HepG2 (cell line): Measurements from ENCODE around the gene CYP20A1. TPM values are rescaled to one million over a fixed set of nuclear protein-coding genes. Genes with fewer than 3 reads are reported as not detected.

Experiments used
- CHD2 ChIP-seq: IDR thresholded peaks from 2 replicates; pipeline ENCODE4 v1.6.1; 2011; ENCODE audit warnings: low read depth, low read length, improper control_type of control experiment
- CSRNP2 ChIP-seq: sonication (generic); formaldehyde crosslinking; conservative IDR thresholded peaks from 2 replicates; pipeline ENCODE4 v1.8.0; 2022; ENCODE audit warnings: low read depth, missing genetic modification reagents
- HNRNPH1 ChIP-seq: fragments of 200-400 bp; formaldehyde crosslinking; optimal IDR thresholded peaks from 2 replicates; pipeline ENCODE3; 2017; ENCODE audit warnings: mild to moderate bottlenecking, low read depth, low read length
- MAF1 ChIP-seq: sonication (generic); formaldehyde crosslinking; IDR thresholded peaks from 2 replicates; pipeline ENCODE4 v1.5.0; 2020; ENCODE audit warnings: missing genetic modification reagents, borderline replicate concordance
- MAFK ChIP-seq, 2 experiments: IDR thresholded peaks in 1 of 2; conservative IDR thresholded peaks in 1 of 2; 2 replicates each; pipeline ENCODE4 v1.6.1; 2011; ENCODE audit warnings: improper control_type of control experiment in 2 of 2, low read length in 2 of 2
- NCOA2 ChIP-seq: sonication (generic); formaldehyde crosslinking; IDR thresholded peaks from 2 replicates; pipeline ENCODE4 v1.8.0; 2022; ENCODE audit warnings: inconsistent platforms
- REST ChIP-seq, 2 experiments: IDR thresholded peaks; 2 replicates each; pipeline ENCODE4 v1.6.1; 2011 to 2012; ENCODE audit warnings: low read length in 2 of 2, borderline replicate concordance in 1 of 2, low read depth in 1 of 2, mild to moderate bottlenecking in 1 of 2, moderate library complexity in 1 of 2
- SIX4 ChIP-seq: sonication (generic); formaldehyde crosslinking; IDR thresholded peaks from 2 replicates; pipeline ENCODE4 v1.4.0; 2020; ENCODE audit warnings: missing genetic modification reagents
- SMC3 ChIP-seq: IDR thresholded peaks from 2 replicates; pipeline ENCODE4 v1.6.1; 2011; ENCODE audit warnings: low read length, improper control_type of control experiment
- SP140L ChIP-seq: sonication (generic); formaldehyde crosslinking; IDR thresholded peaks from 2 replicates; pipeline ENCODE4 v1.4.0; 2020; ENCODE audit warnings: missing genetic modification reagents, borderline replicate concordance
- THAP7 ChIP-seq: sonication (generic); formaldehyde crosslinking; IDR thresholded peaks from 2 replicates; pipeline ENCODE4 v1.8.1; 2023; ENCODE audit warnings: mild to moderate bottlenecking, missing genetic modification reagents
- ZNF282 ChIP-seq: fragments of 450-650 bp; IDR thresholded peaks from 2 replicates; pipeline ENCODE4 v1.6.1; 2018; ENCODE audit not compliant: partially characterized antibody
- ZNF407 ChIP-seq: sonication (generic); formaldehyde crosslinking; IDR thresholded peaks from one replicate; pipeline ENCODE4 v1.5.1; 2020; ENCODE audit warnings: mild to moderate bottlenecking, missing genetic modification reagents; ENCODE audit errors: not compliant biosample characterization
- polyA plus RNA-seq, 8 experiments: library from polyadenylated mRNA; depleted of rRNA in 3 of 8; stranded (reverse) in 7 of 8; unstranded in 1 of 8; fragments of >200 nt; fragmentation: Illumina TruSeq in 4 of 8; extraction: Trizol in 4 of 8; gene quantifications; 2 replicates each; pipeline versions ENCODE4 v1.2.1 to v1.2.3, GENCODE V29; 2011 to 2016; ENCODE audit warnings: low read depth in 4 of 8, missing spikeins in 1 of 8, mixed read lengths in 1 of 8; ENCODE audit not compliant: insufficient read depth in 1 of 8
- total RNA-seq, 5 experiments: library from RNA; depleted of rRNA; stranded (reverse); fragments of >200 nt; fragmentation: Illumina TruSeq; extraction: Trizol; gene quantifications; 2 replicates each; pipeline ENCODE4 v1.2.3, GENCODE V29; 2016; ENCODE audit warnings: low read depth in 1 of 5

The CYP20A1 gene
- total and polyA plus RNA-seq, 2 of the 13 experiments (the other 11 are each of a cell fraction or from before 2014, with no cell fraction given) = 9.6 to 35.3 TPM

- TF ChIP-seq ZNF407 (peak; percentile 89), CSRNP2 (CRISPR knock-in tag) (no peak), NCOA2 (CRISPR knock-in tag) (peak; percentile 17; the same call in 1 of the 2 replicates), MAF1 (CRISPR knock-in tag) (peak; percentile 89), THAP7 (CRISPR knock-in tag) (peak; percentile 97), CHD2 (peak; percentile 47; the same call in 1 of the 2 replicates), SP140L (no peak), SIX4 (CRISPR knock-in tag) (no peak; the same call in none of the 2 replicates), HNRNPH1 (no peak), MAFK (conservative IDR thresholded peaks at IDR 0.05 in 1 of 2, IDR thresholded peaks at IDR 0.05 in 1 of 2; ENCODE audit: low read length in 2 of 2) (0 out of 4 replicates have a peak, but pooled peaks have one; percentile 22 to 27), REST (IDR thresholded peaks at IDR 0.05; ENCODE audit: borderline replicate concordance in 1 of 2, low read depth in 1 of 2, low read length in 2 of 2) (peak in 1 of 2 experiments; percentile 48; a peak in 2 of 4 replicates), ZNF282 (no peak), SMC3 (peak; percentile 3; the same call in 1 of the 2 replicates)
These were observed at the start of gene CYP20A1 (continued) for GRCh38 chr2:203238704-203239526.
